K562 (cell line): ENCODE data around the gene MIER2. TPM values are rescaled to one million over a fixed set of nuclear protein-coding genes. Genes with fewer than 3 reads are reported as not detected.

Experiments used
- ATAC-seq: fragments of 200-7000 bp; cut with Tn5 transposase; 3 replicates; pipeline ENCODE4 v1.9.1; 2020; ENCODE audit warnings: moderate library complexity
- BruUV-seq: library from RNA; stranded (reverse); fragments of 400-500 nt; replicated peaks from 2 replicates; lab custom pipeline; 2021; lab: Mats Ljungman, UMichigan
- CTCF ChIA-PET: fragments of 300-600 bp; formaldehyde crosslinking; extraction: SDS; loops from one replicate; lab custom pipeline; 2021; ENCODE audit warnings: low intra/inter-chr PET ratio; lab: Yijun Ruan, JAX
- POLR2A ChIA-PET: fragments of 300-600, 350-650 bp; sonication (Branson Sonifier 250); formaldehyde crosslinking; extraction: SDS; loops from one replicate; lab custom pipeline; 2021; ENCODE audit warnings: antibody characterized with exemption, inconsistent platforms; lab: Yijun Ruan, JAX
- DNase-seq, 4 experiments: peaks; one replicate each; pipeline versions ENCODE4 v3.0.0 to v3.0.0-alpha.2; 2011 to 2018; ENCODE audit warnings: low spot score in 3 of 4, mixed read lengths in 3 of 4; ENCODE audit errors: extremely low read depth in 1 of 4
- FAIRE-seq: peaks from 2 replicates; lab custom pipeline; 2011; peaks lifted over from hg19 to GRCh38; lab: Jason Lieb, UNC
- H2AFZ ChIP-seq: 2 replicates; pipeline ENCODE4 v1.6.0; 2011; ENCODE audit warnings: low read depth, low read length, control low read depth, inconsistent platforms
- H3K27ac ChIP-seq: fragments of 200-600 bp; 3 replicates; pipeline ENCODE4 v1.8.0; 2011; ENCODE audit warnings: low read depth, mild to moderate bottlenecking, control low read depth, inconsistent platforms, low read length, moderate library complexity, mixed read lengths; ENCODE audit errors: extremely low read depth
- H3K27me3 ChIP-seq, 2 experiments: fragments of 300-600 bp in 1 of 2; 2 replicates in 1 of 2; 3 replicates in 1 of 2; pipeline versions ENCODE4 v1.6.0 to v1.8.0; 2011; ENCODE audit warnings: inconsistent platforms in 2 of 2, low read length in 2 of 2, mild to moderate bottlenecking in 1 of 2, mixed read lengths in 1 of 2, moderate library complexity in 1 of 2; ENCODE audit not compliant: control insufficient read depth in 2 of 2, insufficient read depth in 2 of 2
- H3K36me3 ChIP-seq: fragments of 300-600 bp; 3 replicates; pipeline ENCODE4 v1.8.0; 2011; ENCODE audit warnings: mild to moderate bottlenecking, low read length, inconsistent platforms; ENCODE audit not compliant: control insufficient read depth, insufficient read depth
- H3K4me1 ChIP-seq, 2 experiments: fragments of 200-600 bp in 1 of 2; replicated peaks in 1 of 2; 2 replicates in 1 of 2; 3 replicates in 1 of 2; pipeline versions ENCODE4 v1.5.1 to v1.8.0; 2011; ENCODE audit warnings: inconsistent platforms in 2 of 2, low read length in 2 of 2, mild to moderate bottlenecking in 1 of 2, mixed read lengths in 1 of 2, moderate library complexity in 1 of 2; ENCODE audit not compliant: control insufficient read depth in 2 of 2, insufficient read depth in 2 of 2
- H3K4me2 ChIP-seq: 2 replicates; pipeline ENCODE4 v1.6.1; 2011; ENCODE audit warnings: low read length, control low read depth, inconsistent platforms, mixed read lengths; ENCODE audit not compliant: insufficient read depth
- H3K4me3 ChIP-seq: fragments of 200-600 bp; sonication (generic), shearing (Covaris generic); 2 replicates; pipeline ENCODE4 v1.5.1; 2016; ENCODE audit warnings: control low read depth, inconsistent platforms
- H3K79me2 ChIP-seq: fragments of 200-600 bp; 3 replicates; pipeline ENCODE4 v1.8.0; 2011; ENCODE audit warnings: low read length, inconsistent platforms; ENCODE audit not compliant: control insufficient read depth, insufficient read depth
- H3K9ac ChIP-seq, 2 experiments: 2 replicates each; pipeline versions ENCODE4 v1.6.0 to v1.6.1; 2011; ENCODE audit warnings: low read depth in 2 of 2, low read length in 2 of 2, control low read depth in 1 of 2, inconsistent platforms in 1 of 2, mild to moderate bottlenecking in 1 of 2, mixed read lengths in 1 of 2; ENCODE audit not compliant: insufficient read depth in 1 of 2
- H3K9me1 ChIP-seq: one replicate; pipeline ENCODE4 v1.6.0; 2011; ENCODE audit warnings: inconsistent platforms, mild to moderate bottlenecking, low read length, moderate library complexity; ENCODE audit not compliant: control insufficient read depth, insufficient read depth
- H3K9me3 ChIP-seq: replicated peaks from 2 replicates; pipeline ENCODE4 v1.5.1; 2011; ENCODE audit warnings: low read depth, low read length, inconsistent platforms; ENCODE audit not compliant: control insufficient read depth, insufficient read depth
- H4K20me1 ChIP-seq: replicated peaks from 2 replicates; pipeline ENCODE4 v1.6.1; 2011; ENCODE audit warnings: low read length, inconsistent platforms, mixed read lengths; ENCODE audit not compliant: control insufficient read depth, insufficient read depth
- AFF4 ChIP-seq: sonication (generic); formaldehyde crosslinking; IDR thresholded peaks from 2 replicates; pipeline ENCODE4 v1.8.0; 2023; ENCODE audit warnings: mild to moderate bottlenecking, missing genetic modification reagents
- DLX4 ChIP-seq: fragments of 250-450 bp; sonication (Bioruptor Pico); IDR thresholded peaks from 2 replicates; pipeline ENCODE4 v1.6.1; 2021; ENCODE audit warnings: mild to moderate bottlenecking
- E2F3 ChIP-seq: fragments of 250-450 bp; sonication (Bioruptor Pico); IDR thresholded peaks from 2 replicates; pipeline ENCODE4 v1.4.0; 2020; ENCODE audit warnings: mild to moderate bottlenecking
- KLF16 ChIP-seq: IDR thresholded peaks from 2 replicates; pipeline ENCODE4 v1.6.1; 2016; ENCODE audit warnings: antibody characterized with exemption
- MNT ChIP-seq, 2 experiments: fragments of 450-650 bp; conservative IDR thresholded peaks; 2 replicates each; pipeline ENCODE4 v1.6.1; 2017; ENCODE audit warnings: mild to moderate bottlenecking in 2 of 2, moderate library complexity in 2 of 2
- NCOA1 ChIP-seq: fragments of 450-650 bp; IDR thresholded peaks from 2 replicates; pipeline ENCODE4 v1.6.1; 2016; ENCODE audit warnings: low read depth
- POLR2AphosphoS2 ChIP-seq: IDR thresholded peaks from 2 replicates; pipeline ENCODE4 v1.6.1; 2012; ENCODE audit warnings: low read length, improper control_type of control experiment
- RB1 ChIP-seq: fragments of 450-650 bp; IDR thresholded peaks from 2 replicates; pipeline ENCODE4 v1.6.1; 2017; ENCODE audit warnings: low read depth, mild to moderate bottlenecking
- STAT6 ChIP-seq: sonication (generic); formaldehyde crosslinking; IDR thresholded peaks from 2 replicates; pipeline ENCODE4 v1.8.1; 2023; ENCODE audit warnings: mild to moderate bottlenecking, missing genetic modification reagents
- TFAP4 ChIP-seq: sonication (generic); formaldehyde crosslinking; IDR thresholded peaks from 2 replicates; pipeline ENCODE4 v1.8.0; 2022; ENCODE audit warnings: missing genetic modification reagents, mild to moderate bottlenecking, moderate library complexity, borderline replicate concordance
- THRB ChIP-seq: fragments of 450-650 bp; formaldehyde crosslinking; conservative IDR thresholded peaks from 2 replicates; pipeline ENCODE4 v1.4.0; 2022; ENCODE audit warnings: mild to moderate bottlenecking, missing genetic modification characterization
- ZKSCAN3 ChIP-seq: fragments of 250-450 bp; sonication (Bioruptor Pico); IDR thresholded peaks from 2 replicates; pipeline ENCODE4 v1.4.0; 2020
- WGBS: fragments of 100-300 bp; shearing (Covaris generic); methylation state at CpG from one replicate; pipeline ENCODE4 v1.1.6; 2016; ENCODE audit warnings: low coverage, mixed read lengths; ENCODE audit not compliant: insufficient coverage; ENCODE audit errors: missing lambda C conversion rate; 5-methylcytosine and 5-hydroxymethylcytosine counted together
- in situ Hi-C: fragments of 300-500 bp; cut with MboI; formaldehyde crosslinking; loops from 4 replicates; pipeline ENCODE4 v1.15.0; 2018; ENCODE audit warnings: inconsistent platforms, mixed read lengths
- intact Hi-C: fragments of 100-400 bp; cut with micrococcal nuclease; formaldehyde crosslinking; loops from 2 replicates; pipeline ENCODE4 v1.14.2; 2022
- polyA plus RNA-seq, 8 experiments: library from polyadenylated mRNA; depleted of rRNA in 4 of 8; stranded (reverse) in 5 of 8; unstranded in 3 of 8; fragments of >200 nt; fragmentation: Nextera tagmentation in 2 of 8; fragmentation: Illumina TruSeq in 1 of 8; extraction: Ambion mirVana in 2 of 8; extraction: Trizol in 1 of 8; gene quantifications; 2 replicates each; pipeline versions ENCODE4 v1.2.1 to v1.2.3, GENCODE V29; 2011 to 2014; ENCODE audit warnings: inconsistent platforms in 1 of 8, missing spikeins in 1 of 8
- total RNA-seq, 7 experiments: library from RNA; depleted of rRNA in 6 of 7; stranded (reverse); fragments of >200 nt in 6 of 7; fragmentation: Illumina TruSeq in 2 of 7; extraction: Trizol in 2 of 7; gene quantifications; 2 replicates each; pipeline versions ENCODE4 v1.2.1 to v1.2.3, GENCODE V29; 2011 to 2021; ENCODE audit warnings: low replicate concordance in 1 of 7

Gene MIER2
- total and polyA plus RNA-seq, 9 of the 15 experiments (the other 6 are each of a cell fraction or from before 2014, with no cell fraction given) = 0.46 to 34.7 (median 15.6) TPM

GRCh38 chr19:379796-380195 lies 35.2 kb upstream of the MIER2 start:
- H3K27ac ChIP-seq = no peak overlapping the region
- H3K79me2 ChIP-seq = no peaks in the 10 kb centered on the region
- no peaks in the 10 kb centered on the region for H3K36me3 ChIP-seq
- FAIRE-seq = no peak
- peaks cover 21 to 52% of the 10 kb centered on the region in 2 experiments for H3K27me3 ChIP-seq
- in situ Hi-C loops = no loop called here
- no peak overlapping the region for H3K9ac ChIP-seq
- H3K4me3 ChIP-seq = no peak overlapping the region
- H2AFZ ChIP-seq = no peak overlapping the region
- no peak for ATAC-seq
- no peaks in the 10 kb centered on the region for H3K9me1 ChIP-seq
- H3K4me1 ChIP-seq = peaks cover 5 to 42% of the 10 kb centered on the region in 2 experiments; a peak in 4 of 5 replicates
- H3K4me2 ChIP-seq = no peak overlapping the region
- ChIA-PET CTCF (no interaction called here), POLR2A (interaction anchor here (0.8 to 1.7 kb wide), 2 partner anchors 8 to 10 kb away, joined by 3 to 4 read pairs; no protein-coding TSS in a partner anchor)
- H3K9me3 ChIP-seq = no peaks in the 10 kb centered on the region
- BruUV-seq = no TSS peak
- 33% methylated on average over 16 of the region's 16 CpGs for WGBS
- intact Hi-C loops = no loop called here
- H4K20me1 ChIP-seq = no peaks in the 10 kb centered on the region
- no peak for DNase-seq
- TF ChIP-seq E2F3 (CRISPR knock-in tag) (no peak), DLX4 (no peak), RB1 (no peak), NCOA1 (no peak), MNT (conservative IDR thresholded peaks at IDR 0.05) (no peak), ZKSCAN3 (no peak), TFAP4 (CRISPR knock-in tag) (no peak), POLR2AphosphoS2 (no peak), KLF16 (no peak), THRB (CRISPR knock-in tag) (no peak), AFF4 (CRISPR knock-in tag) (no peak), STAT6 (CRISPR knock-in tag) (no peak)
